K562 (cell line): Measurements from ENCODE around the gene JUP. TPM values are rescaled to one million over a fixed set of nuclear protein-coding genes. Genes with fewer than 3 reads are reported as not detected.

ENCODE experiments used
- BRD9 ChIP-seq: fragments of 450-650 bp; IDR thresholded peaks from 2 replicates; pipeline ENCODE4 v1.6.1; 2018; ENCODE audit warnings: low read depth; ENCODE audit not compliant: partially characterized antibody
- CREBBP ChIP-seq: IDR thresholded peaks from one replicate; pipeline ENCODE4 v1.6.1; 2012; ENCODE audit warnings: low read depth, mild to moderate bottlenecking, control low read depth, inconsistent platforms, low read length
- GATA2 ChIP-seq: sonication (generic); formaldehyde crosslinking; IDR thresholded peaks from 2 replicates; pipeline ENCODE4 v1.4.0; 2020; ENCODE audit warnings: mild to moderate bottlenecking, missing genetic modification reagents
- KDM2B ChIP-seq: fragments of 250-450 bp; sonication (Bioruptor Pico); IDR thresholded peaks from 2 replicates; pipeline ENCODE4 v1.8.0; 2021; ENCODE audit warnings: mild to moderate bottlenecking, moderate library complexity
- NBN ChIP-seq: fragments of 450-650 bp; IDR thresholded peaks from 2 replicates; pipeline ENCODE4 v1.6.1; 2016; ENCODE audit warnings: low read depth, mild to moderate bottlenecking
- PKNOX1 ChIP-seq: fragments of 450-650 bp; IDR thresholded peaks from 2 replicates; pipeline ENCODE4 v1.6.1; 2016
- RAD21 ChIP-seq, 2 experiments: fragments of 250-450 bp in 1 of 2; fragments of 450-650 bp in 1 of 2; sonication (Bioruptor Pico) in 1 of 2; formaldehyde crosslinking in 1 of 2; IDR thresholded peaks in 1 of 2; conservative IDR thresholded peaks in 1 of 2; 2 replicates each; pipeline versions ENCODE4 v1.4.0 to v1.8.0; 2020 to 2022; ENCODE audit warnings: mild to moderate bottlenecking in 2 of 2, moderate library complexity in 1 of 2
- SIN3A ChIP-seq, 2 experiments: fragments of 150-350 bp in 1 of 2; IDR thresholded peaks; 2 replicates each; pipeline ENCODE4 v1.6.1; 2011 to 2016; ENCODE audit warnings: borderline replicate concordance in 2 of 2, low read depth in 2 of 2, low read length in 2 of 2, mild to moderate bottlenecking in 2 of 2, moderate library complexity in 2 of 2; ENCODE audit not compliant: control insufficient read depth in 1 of 2
- SMARCA4 ChIP-seq: fragments of 450-650 bp; IDR thresholded peaks from 2 replicates; pipeline ENCODE4 v1.6.1; 2016
- SMC3 ChIP-seq: conservative IDR thresholded peaks from 2 replicates; pipeline ENCODE4 v1.6.1; 2011; ENCODE audit warnings: low read depth, low read length, improper control_type of control experiment; ENCODE audit not compliant: insufficient read depth
- TEAD4 ChIP-seq, 2 experiments: sonication (generic) in 1 of 2; formaldehyde crosslinking in 1 of 2; IDR thresholded peaks; 2 replicates each; pipeline versions ENCODE4 v1.6.1 to v1.8.0; 2012 to 2022; ENCODE audit warnings: borderline replicate concordance in 1 of 2, inconsistent platforms in 1 of 2, low read length in 1 of 2, mild to moderate bottlenecking in 1 of 2, missing genetic modification reagents in 1 of 2
- THRB ChIP-seq: fragments of 450-650 bp; formaldehyde crosslinking; conservative IDR thresholded peaks from 2 replicates; pipeline ENCODE4 v1.4.0; 2022; ENCODE audit warnings: mild to moderate bottlenecking, missing genetic modification characterization
- TRIM24 ChIP-seq, 2 experiments: fragments of 450-650 bp; IDR thresholded peaks; 2 replicates each; pipeline ENCODE4 v1.6.1; 2016
- U2AF2 ChIP-seq: fragments of 200-400 bp; formaldehyde crosslinking; optimal IDR thresholded peaks from 2 replicates; pipeline ENCODE3; 2017; ENCODE audit warnings: low read depth, mild to moderate bottlenecking, low read length
- ZBTB2 ChIP-seq: fragments of 450-650 bp; IDR thresholded peaks from 2 replicates; pipeline ENCODE4 v1.6.1; 2016; ENCODE audit warnings: antibody characterized with exemption
- ZNF12 ChIP-seq: sonication (generic); formaldehyde crosslinking; IDR thresholded peaks from 2 replicates; pipeline ENCODE4 v1.4.0; 2020; ENCODE audit warnings: mild to moderate bottlenecking, missing genetic modification reagents
- ZNF175 ChIP-seq: fragments of 200-800 bp; sonication (Bioruptor generic); IDR thresholded peaks from 2 replicates; pipeline ENCODE4 v1.6.1; 2016; ENCODE audit warnings: low read depth, mild to moderate bottlenecking, missing genetic modification characterization, missing compliant biosample characterization
- ZNF232 ChIP-seq: sonication (generic); formaldehyde crosslinking; IDR thresholded peaks from 2 replicates; pipeline ENCODE4 v1.8.0; 2022; ENCODE audit warnings: mild to moderate bottlenecking, missing genetic modification reagents
- ZNF384 ChIP-seq: IDR thresholded peaks from 2 replicates; pipeline ENCODE4 v1.6.1; 2012; ENCODE audit warnings: low read depth, low read length, improper control_type of control experiment
- ZNF639 ChIP-seq, 2 experiments: fragments of 200-800 bp in 1 of 2; sonication (Bioruptor generic) in 1 of 2; sonication (generic) in 1 of 2; formaldehyde crosslinking in 1 of 2; IDR thresholded peaks in 1 of 2; conservative IDR thresholded peaks in 1 of 2; 2 replicates each; pipeline versions ENCODE4 v1.5.0 to v1.6.1; 2016 to 2020; ENCODE audit warnings: missing compliant biosample characterization in 1 of 2, missing genetic modification characterization in 1 of 2, missing genetic modification reagents in 1 of 2
- ZNF668 ChIP-seq: fragments of 250-450 bp; sonication (Bioruptor Pico); IDR thresholded peaks from 2 replicates; pipeline ENCODE4 v1.8.0; 2022; ENCODE audit warnings: mild to moderate bottlenecking, inconsistent platforms
- polyA plus RNA-seq, 8 experiments: library from polyadenylated mRNA; depleted of rRNA in 4 of 8; stranded (reverse) in 5 of 8; unstranded in 3 of 8; fragments of >200 nt; fragmentation: Nextera tagmentation in 2 of 8; fragmentation: Illumina TruSeq in 1 of 8; extraction: Ambion mirVana in 2 of 8; extraction: Trizol in 1 of 8; gene quantifications; 2 replicates each; pipeline versions ENCODE4 v1.2.1 to v1.2.3, GENCODE V29; 2011 to 2014; ENCODE audit warnings: inconsistent platforms in 1 of 8, missing spikeins in 1 of 8
- total RNA-seq, 7 experiments: library from RNA; depleted of rRNA in 6 of 7; stranded (reverse); fragments of >200 nt in 6 of 7; fragmentation: Illumina TruSeq in 2 of 7; extraction: Trizol in 2 of 7; gene quantifications; 2 replicates each; pipeline versions ENCODE4 v1.2.1 to v1.2.3, GENCODE V29; 2011 to 2021; ENCODE audit warnings: low replicate concordance in 1 of 7

Gene JUP
- total and polyA plus RNA-seq, 9 of the 15 experiments (the other 6 are each of a cell fraction or from before 2014, with no cell fraction given), result 6.4 to 177 (median 31.2) TPM

DNA sequence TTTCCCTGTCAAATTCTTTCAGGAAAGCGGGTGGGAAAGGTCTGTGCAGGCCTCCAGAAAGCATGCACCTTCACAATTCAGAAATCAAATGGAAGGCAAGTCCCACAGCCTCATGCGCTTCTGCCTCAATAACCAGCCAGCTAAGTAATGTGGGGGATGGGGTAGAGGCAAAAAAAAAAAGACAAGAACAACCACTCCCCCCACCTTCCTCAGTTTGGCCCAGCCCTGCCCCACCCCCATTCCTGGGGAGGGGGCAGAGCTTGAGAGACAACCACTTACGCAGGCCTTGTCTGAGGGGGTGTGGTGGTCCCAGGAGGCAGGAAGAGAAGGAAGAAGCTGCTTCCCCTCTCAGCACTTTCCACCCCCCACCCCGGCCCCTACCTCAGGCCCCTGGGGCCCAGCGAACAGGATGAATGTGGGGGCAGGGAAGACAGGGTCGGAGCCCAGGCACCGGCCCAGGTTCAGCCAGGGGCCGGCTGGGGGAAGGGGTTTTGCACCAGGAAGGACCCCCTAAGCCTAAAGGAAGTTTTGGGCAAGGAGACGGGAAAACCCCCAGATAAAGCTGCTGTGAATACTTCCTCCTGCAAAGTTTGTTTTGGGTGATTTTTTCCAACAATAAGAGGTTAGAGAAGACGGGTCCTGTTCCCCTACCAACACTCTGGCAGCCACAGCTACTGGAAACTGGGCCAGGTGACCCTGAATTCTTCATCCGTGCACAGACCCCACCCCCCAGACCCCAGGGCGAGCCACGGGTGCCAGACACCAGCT, 1.2 kb downstream of the JUP start (continued):
- TF ChIP-seq ZNF384 (peak; percentile 98), SMARCA4 (0 out of 2 replicates have a peak, but pooled peaks have one; percentile 16), GATA2 (no peak), PKNOX1 (peak; percentile 18; the same call in 1 of the 2 replicates), NBN (no peak; the same call in 1 of the 2 replicates), ZNF12 (CRISPR knock-in tag) (no peak), SIN3A (IDR thresholded peaks at IDR 0.05; ENCODE audit: borderline replicate concordance in 2 of 2, control insufficient read depth in 1 of 2, low read depth in 2 of 2, low read length in 2 of 2) (peak; percentile 13 to 16; a peak in 2 of 4 replicates), KDM2B (CRISPR knock-in tag) (no peak), THRB (CRISPR knock-in tag) (no peak), ZNF175 (CRISPR knock-in tag) (no peak), BRD9 (peak; percentile 21), SMC3 (0 out of 2 replicates have a peak, but pooled peaks have one; percentile 5), TEAD4 (IDR thresholded peaks at IDR 0.05; ENCODE audit: low read length) (peak; percentile 81), TEAD4 (CRISPR knock-in tag; IDR thresholded peaks at IDR 0.05; ENCODE audit: borderline replicate concordance) (no peak), U2AF2 (no peak), RAD21 (CRISPR knock-in tag; conservative IDR thresholded peaks at IDR 0.05 in 1 of 2, IDR thresholded peaks at IDR 0.05 in 1 of 2) (no peak), CREBBP (no peak), ZNF668 (CRISPR knock-in tag) (no peak), ZNF232 (CRISPR knock-in tag) (no peak), ZBTB2 (peak; percentile 43; the same call in 1 of the 2 replicates), TRIM24 (IDR thresholded peaks at IDR 0.05) (peak in 1 of 2 experiments; percentile 71; a peak in 2 of 4 replicates), ZNF639 (CRISPR knock-in tag; conservative IDR thresholded peaks at IDR 0.05 in 1 of 2, IDR thresholded peaks at IDR 0.05 in 1 of 2) (no peak)
